CD4-positive, alpha-beta T cell treated with Interleukin-17A for 4 hours (primary cell): ENCODE data around the gene KRTAP10-5.

Experiments used
- DNase-seq: peaks from one replicate; pipeline ENCODE4 v3.0.0-alpha.2; 2020; ENCODE audit warnings: mixed read lengths

KRTAP10-5 gene

DNA sequence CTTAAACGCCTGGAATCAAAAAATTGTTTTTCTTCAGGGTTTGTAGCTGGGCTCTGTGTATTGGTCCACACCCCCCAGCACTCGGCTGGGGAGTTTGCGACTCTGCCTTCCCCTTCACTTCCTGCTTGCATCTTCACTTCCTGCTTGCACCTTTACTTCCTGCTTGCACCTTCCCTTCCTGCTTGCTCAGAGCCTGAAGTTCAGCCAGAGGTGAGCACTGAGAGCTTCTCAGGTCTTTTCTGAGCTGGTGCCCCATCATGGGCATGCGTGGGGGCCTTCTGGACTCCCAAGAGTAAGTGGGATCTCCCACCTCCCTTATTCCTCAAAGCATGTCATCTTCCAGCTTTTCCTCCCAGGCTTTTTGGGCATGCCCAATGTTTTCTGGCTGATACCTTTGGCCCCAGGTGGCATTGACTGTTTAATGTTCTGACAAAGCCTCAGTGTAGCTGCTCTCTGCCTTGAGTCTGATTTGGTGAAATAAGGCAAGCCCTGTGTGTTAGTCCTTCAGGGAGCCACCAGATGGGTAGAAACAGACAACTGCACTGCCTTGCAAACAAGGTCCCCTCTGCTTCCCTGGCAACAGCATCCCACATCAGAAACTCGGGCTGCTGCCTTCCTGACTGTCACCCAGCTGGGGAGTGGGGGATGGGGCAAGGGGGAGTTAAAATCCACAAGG lies 32.6 kb downstream of the KRTAP10-5 start:
- peak; percentile 66 for DNase-seq

- DNase-seq: no peak
These were observed 35.8 kb downstream of the KRTAP10-5 start for GRCh38 chr21:44544566-44544965.

- no peak for DNase-seq
These were observed 37.7 kb downstream of the KRTAP10-5 start for GRCh38 chr21:44542716-44543115.

DNA sequence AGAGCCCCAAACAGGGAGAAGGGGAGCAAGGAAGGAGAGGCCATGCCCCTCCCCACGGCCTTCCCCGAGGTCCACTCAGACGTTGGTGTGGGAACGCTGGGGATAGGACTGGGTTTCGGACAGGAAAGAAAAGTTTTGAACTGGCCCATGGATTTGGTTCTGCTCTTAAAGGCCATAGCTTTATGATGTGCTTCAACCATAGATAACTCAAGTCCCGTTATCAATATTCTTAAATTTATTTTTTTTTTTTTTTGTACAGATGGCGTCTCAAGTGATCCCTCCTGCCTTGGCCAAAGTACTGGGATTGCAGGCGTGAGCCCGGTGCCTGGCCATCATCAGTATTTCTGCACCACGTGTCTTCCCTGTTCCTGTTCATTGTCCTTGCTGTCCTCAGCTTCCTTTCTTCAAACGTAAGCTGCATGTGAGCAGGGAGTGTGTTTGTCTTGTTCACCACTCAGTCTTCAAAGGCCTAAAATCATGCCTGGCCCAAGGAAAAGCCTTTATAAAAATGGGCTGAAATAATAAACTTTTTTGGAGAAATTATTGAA lies 39.6 kb downstream of the KRTAP10-5 start:
- no peak for DNase-seq

DNA sequence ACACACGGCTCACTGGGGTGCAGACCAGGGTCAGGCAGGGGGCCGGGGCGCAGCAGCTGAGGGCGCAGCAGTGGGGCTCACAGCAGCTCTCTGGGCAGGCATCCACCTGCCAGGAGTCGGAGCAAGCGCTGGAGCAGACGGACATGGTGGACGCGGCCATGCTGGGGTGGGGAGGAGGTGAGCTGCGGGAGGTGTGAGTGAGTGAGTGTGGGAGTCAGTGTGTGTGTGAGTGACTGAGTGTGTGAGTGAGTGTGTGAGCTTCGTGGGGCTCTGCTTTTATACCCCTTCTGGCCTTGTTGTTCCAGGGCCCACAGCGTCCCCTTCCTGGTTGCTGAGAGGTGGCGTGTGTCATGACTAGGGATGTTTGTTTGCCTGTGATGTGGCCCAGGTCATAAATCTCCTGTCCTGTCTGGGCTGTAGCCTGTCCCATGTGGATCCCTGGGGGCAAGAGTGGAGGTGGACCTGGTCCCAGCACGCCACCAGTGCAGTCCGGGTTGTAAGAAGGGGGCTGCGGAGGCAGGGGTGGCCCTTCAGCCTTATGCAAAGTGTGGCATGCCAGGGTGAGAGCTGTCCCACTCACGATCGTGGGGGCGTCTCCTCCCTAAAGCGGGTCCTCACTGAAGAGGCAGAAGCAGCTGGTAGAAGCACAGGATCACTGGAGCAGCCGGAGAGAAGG lies 40.3 kb downstream of the KRTAP10-5 start, which contains the start of gene KRTAP10-1:
Gene KRTAP10-1, minus strand, starts transcription at position 205 of the 676 bp plus-strand sequence. Its CDS starts 45 bp downstream, at position 160.
- DNase-seq: no peak

DNA sequence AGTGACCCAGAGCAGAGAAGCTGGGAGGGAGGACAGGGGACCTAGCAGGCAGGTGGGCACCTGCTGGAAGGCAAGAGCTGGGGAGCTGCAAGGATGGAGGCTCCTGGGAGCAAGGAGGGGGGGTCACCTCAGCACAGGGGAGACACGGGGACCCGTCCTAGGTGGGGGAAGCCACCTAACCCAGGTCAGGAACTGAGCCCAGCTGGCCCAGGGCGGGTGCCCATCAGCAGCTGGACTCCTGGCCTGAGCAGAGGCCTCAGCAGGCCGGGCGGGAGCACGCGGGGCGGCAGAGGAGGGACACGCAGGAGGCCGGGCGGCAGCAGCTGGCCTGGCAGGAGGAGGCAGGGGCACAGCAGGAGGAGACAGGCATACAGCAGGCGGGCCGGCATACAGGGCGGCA lies 41.4 kb downstream of the KRTAP10-5 start:
- DNase-seq: no peak

DNA sequence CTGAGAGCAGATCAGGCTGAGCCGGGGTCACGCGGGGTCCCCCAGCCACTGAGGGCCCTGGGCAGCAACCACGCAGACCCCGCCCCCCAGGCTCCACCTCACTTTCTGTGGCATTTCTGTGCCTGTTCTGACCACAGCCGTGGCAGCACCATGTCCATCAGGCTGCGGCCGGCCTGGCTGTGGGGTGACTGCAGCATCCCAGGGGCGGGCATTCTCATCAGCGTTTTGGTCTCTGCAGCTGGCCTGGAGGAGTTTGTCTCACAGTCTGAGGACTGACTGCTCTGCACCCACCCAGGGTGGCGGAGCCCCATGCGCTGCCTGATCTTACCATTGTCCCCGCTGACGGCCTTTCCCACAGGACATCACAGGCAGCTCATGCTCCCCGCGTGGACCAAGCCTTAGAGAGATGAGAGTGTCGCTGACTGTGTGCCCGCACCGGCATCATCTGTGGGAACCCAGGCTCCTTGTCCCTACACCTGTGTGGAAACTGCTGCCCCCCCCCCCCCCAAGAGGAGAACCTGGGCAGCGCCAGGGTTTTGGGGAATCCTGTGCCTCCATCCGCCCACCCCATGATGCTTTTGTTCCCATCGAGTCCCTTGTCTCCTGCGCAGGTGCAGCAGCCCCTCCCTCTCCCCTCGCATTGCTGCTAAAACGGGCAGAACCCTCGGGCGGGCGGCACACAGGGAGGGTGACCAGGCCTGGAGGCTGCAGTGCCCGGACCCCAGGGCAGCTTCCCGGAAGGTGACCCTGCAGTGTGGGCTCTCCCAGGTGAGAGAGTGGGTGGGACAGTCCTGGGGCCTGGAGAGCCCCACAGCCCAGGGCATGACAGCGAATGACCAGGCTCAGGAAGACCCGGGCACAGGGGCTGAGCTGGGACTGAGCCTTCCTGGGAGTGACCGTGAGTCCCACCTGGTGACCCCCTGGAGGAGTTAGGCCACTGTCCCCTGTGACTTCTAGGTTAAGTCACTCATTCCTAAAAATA lies 42.2 kb downstream of the KRTAP10-5 start:
- DNase-seq: no peak

DNA sequence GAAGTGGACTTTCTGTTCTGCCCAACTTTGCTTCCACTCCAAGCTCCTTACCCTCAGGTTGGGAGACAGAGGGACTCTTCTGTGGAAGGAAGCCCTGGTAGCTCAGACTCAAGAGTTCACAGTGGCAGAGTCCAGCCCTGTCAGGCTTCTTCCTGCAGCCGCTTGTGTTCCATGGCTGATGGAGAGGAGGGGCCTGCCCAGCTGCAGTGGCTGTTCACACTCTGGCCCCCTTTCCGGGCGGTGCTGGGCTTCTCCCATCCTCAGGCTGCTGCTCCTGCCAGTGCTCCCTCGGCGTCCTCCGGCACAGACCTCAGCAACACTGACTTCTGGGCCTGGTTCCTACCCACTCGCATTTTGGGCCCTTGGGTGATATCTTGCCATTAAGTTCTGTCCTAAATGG lies 44.4 kb downstream of the KRTAP10-5 start:
- DNase-seq: no peak

DNA sequence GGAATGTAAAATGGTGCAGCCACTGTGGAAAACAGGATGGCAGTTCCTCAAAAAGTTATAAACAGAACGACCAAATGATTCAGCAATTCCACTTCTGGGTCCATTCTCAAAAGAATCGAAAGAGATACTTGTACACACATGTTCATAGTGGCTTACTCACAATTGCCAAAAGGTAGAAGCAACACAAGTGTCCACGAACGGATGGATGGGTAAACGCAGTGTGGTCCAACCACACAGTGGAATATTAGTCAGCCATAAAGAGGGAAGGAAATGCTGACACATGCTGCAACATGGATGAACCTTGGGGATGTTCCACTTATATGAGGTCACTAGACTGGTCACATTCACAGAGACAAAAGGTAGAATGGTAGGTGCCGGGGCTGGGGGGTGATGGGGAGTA lies 45.7 kb downstream of the KRTAP10-5 start:
- DNase-seq: no peak

GRCh38 chr21:44533891-44534627 lies 46.3 kb downstream of the KRTAP10-5 start:
- DNase-seq: no peak

DNA sequence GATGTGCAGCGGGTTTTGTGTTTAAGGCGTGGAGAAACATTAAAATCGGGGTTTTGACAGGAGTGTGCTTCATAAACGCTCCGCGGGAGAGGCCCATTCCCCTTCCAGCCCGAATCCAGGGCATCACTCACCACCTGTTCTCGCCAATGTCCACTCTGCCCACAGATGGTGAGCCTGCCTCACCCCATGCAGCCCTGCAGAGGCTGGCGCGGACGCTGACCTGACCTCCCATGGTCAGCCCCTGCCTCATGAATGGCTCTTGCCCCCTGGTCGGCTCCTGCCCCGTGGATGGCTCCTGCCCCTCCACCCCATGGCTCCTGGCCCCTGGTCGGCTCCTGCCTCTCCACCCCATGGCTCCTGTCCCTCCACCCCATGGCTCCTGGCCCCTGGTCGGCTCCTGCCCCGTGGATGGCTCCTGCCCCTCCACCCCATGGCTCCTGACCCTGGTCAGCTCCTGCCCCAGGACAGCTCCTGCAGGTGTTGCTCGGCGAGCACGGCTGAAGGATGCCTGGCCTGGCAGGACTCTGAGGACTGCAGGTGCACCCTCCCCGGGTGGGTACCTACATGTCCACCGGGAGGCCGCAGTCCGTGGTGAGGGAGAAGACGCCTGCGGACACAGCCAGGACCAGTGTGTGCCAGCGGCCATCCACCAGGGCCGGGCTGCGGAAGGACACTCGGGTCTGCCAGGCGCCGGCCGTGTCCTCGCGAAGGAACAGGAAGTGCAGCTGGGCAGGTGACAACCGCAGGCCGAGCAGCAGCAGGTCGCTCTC lies 47.1 kb downstream of the KRTAP10-5 start:
- DNase-seq: no peak

DNA sequence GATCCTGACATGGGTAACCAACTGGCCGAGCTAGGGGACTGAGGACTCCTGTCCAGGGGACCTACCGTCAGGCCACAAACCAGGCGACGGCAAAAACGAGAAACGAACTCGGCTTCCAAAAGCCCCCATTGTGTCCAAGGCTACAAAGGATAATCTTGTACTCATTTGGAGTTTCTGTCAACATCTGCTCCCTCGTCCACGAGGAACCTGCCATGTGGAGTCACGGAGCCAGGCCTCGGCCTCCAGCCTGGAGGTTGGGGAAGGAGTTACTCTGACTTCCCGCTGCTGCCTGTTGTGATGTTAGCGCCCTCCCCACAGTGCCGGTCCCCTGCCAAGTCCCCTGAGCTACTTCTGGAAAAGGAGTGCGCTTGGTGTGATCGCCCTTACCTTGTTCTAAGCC lies 47.7 kb downstream of the KRTAP10-5 start:
- no peak for DNase-seq

GRCh38 chr21:44531606-44532564 lies 48.5 kb downstream of the KRTAP10-5 start:
- no peak for DNase-seq

- DNase-seq: no peak
These were observed 49.4 kb downstream of the KRTAP10-5 start for GRCh38 chr21:44530903-44531605.

DNA sequence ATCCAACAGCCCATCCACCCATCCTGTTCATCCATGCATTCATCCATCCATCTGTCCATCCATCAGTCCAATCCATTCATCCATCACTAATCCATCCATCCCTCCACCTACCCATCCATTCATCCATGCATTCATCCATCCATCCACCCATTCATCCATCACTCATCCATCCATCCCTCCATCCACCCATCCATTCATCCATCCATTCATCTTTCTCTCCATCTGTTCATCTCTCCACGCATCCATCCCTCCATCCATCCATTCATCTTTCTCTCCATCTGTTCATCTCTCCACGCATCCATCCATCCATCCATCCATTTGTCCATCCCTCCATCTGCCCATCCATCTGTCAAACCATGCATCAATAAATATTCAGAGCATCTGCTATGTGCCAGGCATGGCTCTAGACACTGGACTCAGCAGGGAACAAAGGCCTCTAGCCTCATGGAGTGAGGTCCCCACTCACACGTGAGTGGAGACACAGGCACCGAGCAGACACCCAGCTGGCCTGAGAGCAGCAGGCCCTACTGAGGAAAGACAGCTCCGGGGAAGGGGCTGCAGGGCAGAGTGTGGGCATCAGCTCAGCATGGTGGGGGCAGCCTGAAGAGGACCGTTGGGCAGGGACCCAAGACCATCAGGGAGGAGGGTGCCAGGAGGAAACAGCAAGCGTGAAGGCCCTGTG lies 50.0 kb downstream of the KRTAP10-5 start:
- DNase-seq: no peak

GRCh38 chr21:44529503-44530125 lies 50.8 kb downstream of the KRTAP10-5 start:
- DNase-seq: no peak
